ENCODE results near the gene AUH.

- TF ChIP-seq CTCF (conservative IDR thresholded peaks at IDR 0.05; ENCODE audit: low read length) (no peak), EZH2phosphoT487 (IDR thresholded peaks at IDR 0.05; ENCODE audit: borderline replicate concordance, low read depth, low read length) (no peak)
These were observed 151.4 kb downstream of the AUH start for GRCh38 chr9:91210318-91210717.
